Dedifferentiated amniotic fluid mesenchymal stem cell (primary cell): ENCODE measurements around the gene TTC17.
A peak's percentile ranks its signal among the peaks of the same experiment; 100 is the strongest.
"Not testable (repeated sequence)": the region's sequence is repeated elsewhere in the genome, so short reads cannot be mapped to it uniquely, and the experiment has no call there.

Source experiments
- DNase-seq: peaks from one replicate; pipeline ENCODE4 v3.0.0-alpha.2; 2016; ENCODE audit errors: extremely low spot score

The TTC17 gene

DNA sequence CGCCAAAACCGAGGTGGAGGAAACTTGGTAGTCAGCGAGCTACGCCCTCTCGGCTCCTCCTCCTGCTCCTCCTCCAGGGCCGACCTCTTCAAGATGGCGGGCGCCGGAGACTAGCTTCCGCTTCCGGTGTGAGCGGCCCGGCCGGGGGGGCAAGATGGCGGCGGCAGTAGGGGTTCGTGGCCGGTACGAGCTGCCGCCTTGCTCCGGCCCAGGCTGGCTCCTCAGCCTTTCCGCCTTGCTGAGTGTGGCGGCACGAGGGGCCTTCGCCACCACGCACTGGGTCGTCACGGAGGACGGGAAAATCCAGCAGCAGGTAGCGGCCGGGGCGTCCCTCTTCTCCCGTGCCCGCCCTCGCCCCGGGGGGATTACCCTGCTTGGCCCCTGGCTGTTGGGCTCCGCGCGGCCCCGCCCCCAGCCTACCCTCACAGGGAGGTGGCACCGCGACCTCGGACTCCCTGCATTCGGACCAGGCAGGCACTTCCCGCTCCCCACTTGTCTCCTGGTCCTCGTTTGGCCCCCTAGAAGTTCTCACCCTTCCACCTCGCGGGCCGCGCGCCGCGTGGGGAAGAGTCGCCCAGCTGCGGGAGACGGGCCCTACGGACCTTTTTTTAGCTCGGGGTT is at the start of gene TTC17:
TTC17 (plus strand) TSS at position 120 of the 621 bp plus-strand sequence; CDS start at position 155, 35 bp downstream.
- peak; percentile 90 for DNase-seq

- DNase-seq = peak; percentile 94
Observed at GRCh38 chr11:43311791-43312607, 46.7 kb upstream of the TTC17 start, which contains the start of gene API5. Gene API5, plus strand, starts transcription at chr11:43311996. Its CDS starts 132 bp downstream, at chr11:43312128.

DNA sequence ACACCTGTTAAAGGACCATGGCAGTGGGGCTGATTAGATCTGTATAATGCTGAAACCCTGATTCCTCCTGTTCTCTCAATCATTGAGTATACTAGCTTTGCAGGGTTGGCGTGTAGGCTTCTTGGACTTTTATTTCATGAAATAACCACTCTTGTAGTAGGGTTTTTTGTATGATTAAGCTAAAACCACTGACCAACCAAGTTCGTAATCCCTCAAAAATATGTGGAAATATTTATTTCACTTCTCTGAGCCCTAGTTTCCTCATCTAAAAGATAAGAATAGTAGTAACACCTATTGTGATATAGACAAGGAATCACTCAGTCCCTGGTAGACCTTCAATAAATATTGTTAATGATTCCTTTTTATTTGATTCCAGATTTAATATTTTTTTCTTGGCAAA is 42.8 kb upstream of the TTC17 start:
- no peak for DNase-seq

DNA sequence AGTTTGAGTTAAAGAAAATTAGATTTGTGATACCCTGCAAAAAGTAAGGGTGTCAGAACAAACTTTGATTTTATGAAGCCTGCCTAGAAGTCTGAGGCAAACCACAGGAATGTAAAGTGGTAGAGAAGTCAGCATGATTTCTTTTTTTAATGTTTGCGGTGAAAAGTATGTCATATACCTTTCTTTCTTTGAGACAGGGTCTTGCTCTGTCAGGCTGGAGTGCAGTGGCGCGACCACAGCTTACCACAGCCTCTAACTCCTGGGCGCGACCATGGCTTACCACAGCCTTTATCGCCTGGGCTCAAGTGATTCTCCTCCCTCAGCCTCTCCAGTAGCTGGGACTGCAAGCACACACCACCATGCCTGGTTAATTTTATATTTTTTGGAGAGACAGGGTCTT is 42.3 kb upstream of the TTC17 start:
- no peak for DNase-seq

- peak; percentile 43 for DNase-seq
Observed at GRCh38 chr11:43327987-43328386, 30.7 kb upstream of the TTC17 start.

DNA sequence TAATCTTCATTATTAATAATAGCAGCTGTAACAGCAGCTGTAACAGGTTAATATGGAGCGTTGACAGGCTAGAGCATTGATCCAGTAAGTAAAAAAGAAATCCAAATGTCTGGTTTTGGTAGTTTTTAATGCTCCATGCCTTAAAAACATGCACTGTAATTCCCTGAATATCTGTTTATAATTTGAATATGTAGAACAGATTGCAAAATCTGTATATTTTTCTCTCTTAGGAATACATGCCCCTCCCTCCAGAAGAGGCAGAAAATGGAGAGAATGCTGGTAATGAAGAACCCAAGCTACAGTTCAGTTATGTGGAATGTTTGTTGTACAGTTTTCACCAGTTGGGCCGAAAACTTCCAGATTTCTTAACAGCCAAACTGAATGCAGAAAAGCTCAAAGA is 30.2 kb upstream of the TTC17 start:
- DNase-seq = no peak

DNA sequence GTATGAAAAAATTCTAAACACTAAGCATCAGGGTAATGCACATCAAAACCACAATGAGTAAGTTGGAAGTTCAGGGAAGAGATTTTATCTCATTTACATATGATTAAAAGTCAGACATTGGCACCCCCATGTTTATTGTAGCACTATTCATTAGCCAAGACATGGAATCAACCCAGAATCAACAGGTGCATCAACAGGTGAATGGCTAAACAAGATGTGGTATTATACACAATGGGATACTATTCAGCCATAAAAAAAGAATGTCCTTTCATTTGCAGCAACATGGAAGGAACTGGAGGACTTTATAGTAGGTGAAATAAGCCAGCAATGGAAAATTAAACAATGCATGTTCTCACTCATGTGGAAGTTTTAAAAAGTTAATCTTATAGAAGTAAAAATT is 17.6 kb upstream of the TTC17 start:
- DNase-seq = no peak

DNA sequence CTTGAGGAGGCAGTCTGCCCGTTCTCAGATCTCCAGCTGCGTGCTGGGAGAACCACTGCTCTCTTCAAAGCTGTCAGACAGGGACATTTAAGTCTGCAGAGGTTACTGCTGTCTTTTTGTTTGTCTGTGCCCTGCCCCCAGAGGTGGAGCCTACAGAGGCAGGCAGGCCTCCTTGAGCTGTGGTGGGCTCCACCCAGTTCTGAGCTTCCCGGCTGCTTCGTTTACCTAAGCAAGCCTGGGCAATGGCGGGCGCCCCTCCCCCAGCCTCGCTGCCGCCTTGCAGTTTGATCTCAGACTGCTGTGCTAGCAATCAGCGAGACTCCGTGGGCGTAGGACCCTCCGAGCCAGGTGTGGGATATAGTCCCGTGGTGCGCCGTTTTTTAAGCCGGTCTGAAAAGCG is 7.3 kb upstream of the TTC17 start:
- DNase-seq = not testable (repeated sequence)

- no peak for DNase-seq
Observed at GRCh38 chr11:43354311-43354710, 4.4 kb upstream of the TTC17 start.

DNA sequence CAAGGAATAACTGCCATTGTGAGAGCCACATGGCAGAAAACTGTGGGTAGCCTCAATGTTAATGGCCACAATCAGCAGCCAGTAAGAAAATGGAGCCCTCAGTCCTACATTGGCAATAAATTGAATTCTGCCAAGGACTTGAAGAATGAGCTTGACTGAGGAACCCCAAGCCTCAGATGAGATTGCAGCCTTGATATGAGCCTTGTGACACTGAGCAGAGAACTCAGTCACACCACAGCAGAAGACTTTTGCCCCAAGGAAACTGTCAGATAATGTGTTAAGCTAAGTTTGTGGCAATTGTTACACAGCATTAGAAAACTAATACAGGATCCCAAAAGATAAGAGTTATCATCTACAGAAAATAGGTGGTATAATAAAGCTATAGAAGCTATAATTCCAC is 2.4 kb upstream of the TTC17 start:
- no peak for DNase-seq

DNA sequence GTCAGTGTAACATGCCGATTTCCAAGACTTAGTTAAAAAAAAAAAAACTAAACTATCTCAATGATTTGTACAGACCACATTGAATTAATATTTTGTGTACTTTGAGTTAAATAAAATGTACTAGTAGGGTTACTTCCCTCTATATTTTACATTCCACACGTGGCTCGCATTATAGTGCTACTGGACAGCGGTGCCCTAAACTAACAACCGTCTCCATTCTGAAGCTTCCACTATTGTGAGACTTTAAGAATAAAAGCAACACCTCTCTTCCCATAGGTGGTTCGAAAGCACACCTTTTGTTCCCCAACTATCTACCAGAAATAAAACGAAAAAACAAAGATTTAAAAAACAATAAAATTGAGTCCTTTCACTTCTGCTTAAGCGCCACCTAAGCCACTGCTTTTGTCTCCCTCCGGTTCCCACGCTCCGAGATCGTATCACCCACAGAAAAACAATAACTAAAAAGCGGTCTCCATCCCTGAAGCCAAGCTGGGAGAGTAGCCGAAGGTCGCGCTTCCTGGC is 380 bp upstream of the TTC17 start:
- no peak for DNase-seq

GRCh38 chr11:43359422-43359818 is 700 bp downstream of the TTC17 start:
- peak; percentile 22 for DNase-seq

GRCh38 chr11:43360361-43361032 is 1.8 kb downstream of the TTC17 start:
- no peak for DNase-seq

DNA sequence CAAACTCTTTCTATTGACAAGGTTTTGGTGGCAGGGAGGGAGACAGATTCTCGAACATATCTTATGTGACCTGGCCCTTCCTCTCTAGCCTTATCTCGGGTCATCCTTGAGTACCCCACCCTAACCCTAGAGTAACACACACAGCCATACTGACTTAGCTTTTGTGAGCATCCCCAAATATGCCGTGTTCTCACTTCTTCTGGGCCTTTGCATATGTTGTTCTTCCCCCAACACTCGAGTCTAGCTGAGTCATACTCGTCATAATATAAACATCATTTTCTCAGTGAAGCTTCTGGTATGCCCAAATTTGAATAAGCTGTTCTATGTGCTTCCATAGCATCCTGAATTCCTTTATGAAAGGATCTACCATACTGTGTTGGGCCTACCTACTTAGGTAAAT is 8.0 kb downstream of the TTC17 start:
- no peak for DNase-seq

GRCh38 chr11:43367382-43368178 is 8.9 kb downstream of the TTC17 start:
- no peak for DNase-seq

GRCh38 chr11:43376065-43376464 is 17.3 kb downstream of the TTC17 start:
- DNase-seq = no peak

DNA sequence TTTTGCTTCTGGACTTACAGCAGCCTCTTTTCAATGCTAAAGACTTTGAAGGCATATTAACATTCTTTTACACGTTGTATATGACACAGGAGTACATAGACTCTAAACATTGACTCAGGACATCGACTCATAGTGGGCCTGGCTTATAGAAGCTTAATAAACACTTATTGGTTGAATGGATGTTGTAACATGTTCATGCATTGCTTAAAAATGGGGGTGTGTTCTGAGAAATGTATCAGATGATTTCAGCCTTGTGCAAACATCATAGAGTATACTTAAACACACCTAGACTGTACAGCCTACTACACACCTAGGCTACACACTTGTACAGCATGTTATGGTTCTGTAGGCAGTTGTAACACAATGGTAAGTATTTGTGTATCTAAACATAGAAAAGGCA is 17.9 kb downstream of the TTC17 start:
- DNase-seq = no peak

GRCh38 chr11:43377389-43377788 is 18.7 kb downstream of the TTC17 start:
- no peak for DNase-seq

- DNase-seq = no peak
Observed at GRCh38 chr11:43378897-43379296, 20.2 kb downstream of the TTC17 start.

GRCh38 chr11:43381802-43382201 is 23.1 kb downstream of the TTC17 start:
- no peak for DNase-seq

DNA sequence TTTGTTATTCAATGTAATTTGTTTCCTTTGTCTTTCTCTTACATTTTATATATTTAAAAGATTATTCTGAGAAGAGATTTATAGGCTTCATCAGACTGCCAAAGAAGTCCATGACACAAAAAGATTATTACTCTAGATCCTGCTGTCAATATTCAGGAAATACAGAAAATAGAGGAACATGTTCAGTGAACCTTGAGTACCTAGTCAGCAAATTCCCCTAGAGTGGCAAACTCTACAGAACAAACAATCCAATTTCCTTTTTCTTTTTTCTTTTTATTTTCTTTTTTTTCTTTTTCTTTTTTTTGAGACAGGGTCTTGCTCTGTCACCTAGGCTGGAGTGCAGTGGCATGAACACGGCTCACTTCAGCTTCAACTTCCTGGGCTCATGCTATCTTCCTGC is 23.9 kb downstream of the TTC17 start:
- DNase-seq = no peak

DNA sequence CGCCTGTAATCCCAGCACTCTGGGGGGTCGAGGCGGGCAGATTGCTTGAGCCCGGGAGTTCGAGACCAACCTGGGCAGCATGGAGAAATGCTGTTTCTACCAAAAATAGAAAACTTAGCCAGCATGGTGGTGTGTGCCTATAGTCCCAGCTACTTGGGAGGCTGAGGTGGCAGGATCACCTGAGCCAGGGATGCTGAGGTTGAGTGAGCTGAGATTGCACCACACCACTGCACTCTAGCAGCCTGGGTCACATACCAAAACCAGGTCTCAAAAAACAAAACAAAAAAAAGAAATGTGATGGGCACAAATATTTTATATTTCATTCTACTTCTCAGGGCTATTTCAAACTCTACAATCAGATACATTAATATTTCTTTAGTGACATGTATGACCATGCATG is 25.7 kb downstream of the TTC17 start:
- no peak for DNase-seq
